H9 (cell line): ENCODE data around the gene CACNB4. TPM values are rescaled to one million over a fixed set of nuclear protein-coding genes. Genes with fewer than 3 reads are reported as not detected.

Experiments used
- DNase-seq: peaks from one replicate; pipeline ENCODE4 v3.0.0-alpha.2; 2017
- H2AFZ ChIP-seq: one replicate; pipeline ENCODE4 v1.6.1; 2013; ENCODE audit warnings: mild to moderate bottlenecking, low read length, control low read depth, moderate library complexity
- H2AK5ac ChIP-seq: 2 replicates; pipeline ENCODE4 v1.6.1; 2013; ENCODE audit warnings: low read length, control low read depth, mixed read lengths; ENCODE audit not compliant: insufficient read length
- H2BK120ac ChIP-seq: one replicate; pipeline ENCODE4 v1.6.1; 2013; ENCODE audit warnings: low read depth, mild to moderate bottlenecking, low read length, control low read depth, inconsistent platforms; ENCODE audit not compliant: poor library complexity, severe bottlenecking
- H2BK12ac ChIP-seq: 2 replicates; pipeline ENCODE4 v1.6.1; 2013; ENCODE audit warnings: low read length, control low read depth, mixed read lengths, low read depth; ENCODE audit not compliant: insufficient read length
- H2BK15ac ChIP-seq: 2 replicates; pipeline ENCODE4 v1.6.1; 2013; ENCODE audit warnings: low read depth, low read length, control low read depth
- H2BK20ac ChIP-seq: one replicate; pipeline ENCODE4 v1.6.1; 2013; ENCODE audit warnings: low read depth, mild to moderate bottlenecking, low read length, control low read depth, inconsistent platforms; ENCODE audit not compliant: poor library complexity, severe bottlenecking
- H2BK5ac ChIP-seq: 2 replicates; pipeline ENCODE4 v1.6.1; 2013; ENCODE audit warnings: low read length, control low read depth, mixed read lengths; ENCODE audit not compliant: insufficient read length
- H3K14ac ChIP-seq: 2 replicates; pipeline ENCODE4 v1.6.1; 2013; ENCODE audit warnings: low read length, control low read depth; ENCODE audit not compliant: insufficient read depth
- H3K18ac ChIP-seq: 2 replicates; pipeline ENCODE4 v1.6.1; 2013; ENCODE audit warnings: low read depth, mild to moderate bottlenecking, mixed read lengths, low read length, control low read depth; ENCODE audit not compliant: insufficient read length
- H3K23ac ChIP-seq: 2 replicates; pipeline ENCODE4 v1.6.1; 2013; ENCODE audit warnings: low read length, control low read depth, mixed read lengths, low read depth; ENCODE audit not compliant: insufficient read length
- H3K23me2 ChIP-seq: 2 replicates; pipeline ENCODE4 v1.6.1; 2013; ENCODE audit warnings: low read depth, mild to moderate bottlenecking, mixed read lengths, low read length, control low read depth; ENCODE audit not compliant: insufficient read length, poor library complexity, severe bottlenecking
- H3K27ac ChIP-seq: 2 replicates; pipeline ENCODE4 v1.5.1; 2013; ENCODE audit warnings: low read length, control low read depth, mixed read lengths, low read depth; ENCODE audit not compliant: insufficient read length
- H3K27me3 ChIP-seq: 2 replicates; pipeline ENCODE4 v1.6.1; 2013; ENCODE audit warnings: low read length, control low read depth, inconsistent platforms; ENCODE audit not compliant: insufficient read depth
- H3K4ac ChIP-seq: 2 replicates; pipeline ENCODE4 v1.6.1; 2013; ENCODE audit warnings: low read depth, mild to moderate bottlenecking, control low read depth, inconsistent platforms, low read length, moderate library complexity
- H3K4me1 ChIP-seq: 2 replicates; pipeline ENCODE4 v1.6.1; 2013; ENCODE audit warnings: low read length, control low read depth, inconsistent platforms; ENCODE audit not compliant: insufficient read depth
- H3K4me2 ChIP-seq: 2 replicates; pipeline ENCODE4 v1.6.1; 2013; ENCODE audit warnings: low read length, control low read depth, mixed read lengths; ENCODE audit not compliant: insufficient read length, insufficient read depth
- H3K56ac ChIP-seq: 2 replicates; pipeline ENCODE4 v1.6.1; 2013; ENCODE audit warnings: low read depth, mild to moderate bottlenecking, mixed read lengths, low read length, control low read depth; ENCODE audit not compliant: insufficient read length
- H3K79me1 ChIP-seq: 2 replicates; pipeline ENCODE4 v1.6.1; 2013; ENCODE audit warnings: low read depth, mild to moderate bottlenecking, moderate library complexity, low read length, control low read depth, inconsistent platforms; ENCODE audit not compliant: insufficient read depth, poor library complexity, severe bottlenecking
- H3K79me2 ChIP-seq: 2 replicates; pipeline ENCODE4 v1.6.1; 2013; ENCODE audit warnings: low read length, control low read depth, inconsistent platforms; ENCODE audit not compliant: insufficient read depth
- H3K9ac ChIP-seq: 2 replicates; pipeline ENCODE4 v1.6.1; 2013; ENCODE audit warnings: low read length, control low read depth, mixed read lengths; ENCODE audit not compliant: insufficient read length; ENCODE audit errors: extremely low read depth
- H3K9me3 ChIP-seq: one replicate; pipeline ENCODE4 v1.6.1; 2013; ENCODE audit warnings: low read depth, low read length, inconsistent platforms; ENCODE audit not compliant: control insufficient read depth
- H3T11ph ChIP-seq: one replicate; pipeline ENCODE4 v1.6.1; 2013; ENCODE audit warnings: mild to moderate bottlenecking, low read length, control low read depth, inconsistent platforms
- H4K20me1 ChIP-seq: one replicate; pipeline ENCODE4 v1.6.1; 2013; ENCODE audit not compliant: control insufficient read depth, insufficient read length, insufficient read depth
- H4K5ac ChIP-seq: 2 replicates; pipeline ENCODE4 v1.6.1; 2013; ENCODE audit warnings: low read depth, mild to moderate bottlenecking, mixed read lengths, low read length, control low read depth; ENCODE audit not compliant: insufficient read length
- H4K8ac ChIP-seq: replicated peaks from 2 replicates; pipeline ENCODE4 v1.6.1; 2013; ENCODE audit warnings: low read length, control low read depth, mixed read lengths, low read depth; ENCODE audit not compliant: insufficient read length
- H4K91ac ChIP-seq: 2 replicates; pipeline ENCODE4 v1.6.1; 2013; ENCODE audit warnings: low read depth, mild to moderate bottlenecking, moderate library complexity, mixed read lengths, low read length, control low read depth; ENCODE audit not compliant: insufficient read length
- H3K27ac Mint-ChIP-seq, 3 experiments: 2 replicates in 2 of 3; 3 replicates in 1 of 3; pipeline ENCODE4 v1.8.0; 2020 to 2021; ENCODE audit warnings: mixed read lengths in 3 of 3, mild to moderate bottlenecking in 1 of 3, moderate library complexity in 1 of 3
- H3K27me3 Mint-ChIP-seq: 2 replicates; pipeline ENCODE4 v1.8.0; 2021; ENCODE audit warnings: low read depth, mild to moderate bottlenecking, moderate library complexity, mixed read lengths
- H3K36me3 Mint-ChIP-seq, 3 experiments: 2 replicates in 2 of 3; 3 replicates in 1 of 3; pipeline ENCODE4 v1.8.0; 2020 to 2021; ENCODE audit warnings: low read depth in 3 of 3, mixed read lengths in 3 of 3; ENCODE audit not compliant: insufficient read depth in 1 of 3
- H3K4me1 Mint-ChIP-seq, 2 experiments: 2 replicates each; pipeline ENCODE4 v1.8.0; 2020; ENCODE audit warnings: mixed read lengths in 2 of 2
- H3K4me3 Mint-ChIP-seq, 2 experiments: 2 replicates in 1 of 2; 3 replicates in 1 of 2; pipeline ENCODE4 v1.8.0; 2020 to 2021; ENCODE audit warnings: mild to moderate bottlenecking in 2 of 2, mixed read lengths in 2 of 2, moderate library complexity in 1 of 2
- H3K9me3 Mint-ChIP-seq, 2 experiments: 2 replicates in 1 of 2; 3 replicates in 1 of 2; pipeline ENCODE4 v1.8.0; 2020; ENCODE audit warnings: mild to moderate bottlenecking in 2 of 2, mixed read lengths in 2 of 2, moderate library complexity in 1 of 2
- WGBS: extraction: QIAGEN DNeasy Blood & Tissue Kit; methylation state at CpG from one replicate; pipeline ENCODE4 v1.1.7; 2013; ENCODE audit warnings: missing lambda C conversion rate, low lambda C conversion rate, mixed read lengths; ENCODE audit not compliant: insufficient read length; ENCODE audit errors: extremely low coverage; 5-methylcytosine and 5-hydroxymethylcytosine counted together
- total RNA-seq: library from RNA; stranded (reverse); gene quantifications from 2 replicates; pipeline ENCODE4 v1.2.1, GENCODE V29; 2021
- TF ChIP-seq, protein P1 (sequence below): fragments of 200-600 bp; sonication (generic); conservative IDR thresholded peaks from 3 replicates; pipeline ENCODE4 v1.8.0; 2021; ENCODE audit warnings: antibody characterized with exemption, mild to moderate bottlenecking

Gene CACNB4
- total RNA-seq, 1 experiment from 2014 or later: 1.4 TPM

DNA sequence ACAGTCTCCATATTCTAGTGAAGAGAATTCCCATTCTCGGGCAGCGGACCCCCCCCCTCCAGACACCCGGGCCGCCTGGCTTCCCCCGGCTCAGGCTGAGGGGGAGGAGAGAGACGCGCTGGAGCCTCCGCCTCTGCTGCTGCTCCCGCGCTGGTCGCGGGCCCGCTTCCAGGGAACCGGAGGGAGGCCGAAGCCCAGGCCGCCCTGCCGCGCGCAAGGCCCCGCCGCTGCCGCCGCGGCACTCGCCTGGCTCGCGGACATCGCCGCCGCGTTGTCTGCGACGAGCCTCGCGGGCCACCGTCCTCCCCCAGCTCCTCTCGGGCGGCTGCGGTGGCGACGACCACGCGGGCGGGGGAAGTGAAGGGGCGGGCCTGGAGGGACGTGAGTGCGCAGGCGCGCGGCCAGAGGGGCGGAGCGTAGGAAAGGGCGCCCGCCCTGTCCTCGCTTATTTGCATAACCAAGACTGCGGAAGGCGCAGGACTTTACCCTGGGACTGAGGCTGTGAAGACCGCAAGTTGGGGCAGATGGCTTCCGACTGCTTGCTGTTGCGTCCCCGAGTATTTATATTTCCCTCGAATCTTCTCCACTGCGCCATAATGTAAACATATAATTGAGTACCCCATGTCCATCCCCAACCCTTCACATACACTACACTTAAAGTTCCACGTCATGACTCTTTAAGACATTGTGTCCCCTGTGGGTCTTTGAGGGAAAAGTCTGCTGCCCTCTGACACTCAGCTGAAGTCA, 270.5 kb downstream of the CACNB4 start, which contains the start of gene ARL5A:
ARL5A (minus strand) TSS at position 279 of the 747 bp plus-strand sequence; CDS start at position 34, 245 bp downstream.
- peaks cover 51 to 52% of the 10 kb centered on the region in 2 experiments for H3K4me1 Mint-ChIP-seq
- Histone ChIP-seq H2BK5ac (no peak within 1 kb of the TSS), H4K8ac (no peak within 1 kb of the TSS), H4K91ac (no peak within 1 kb of the TSS), H3K23ac (no peak within 1 kb of the TSS), H3K9me3 (no peaks in the 10 kb centered on the region), H2BK12ac (no peak within 1 kb of the TSS), H3K27me3 (no peaks in the 10 kb centered on the region), H4K20me1 (no peaks in the 10 kb centered on the region), H3K4me1 (peaks cover 8% of the 10 kb centered on the region; the same call in 1 of the 2 replicates), H4K5ac (no peak within 1 kb of the TSS), H3K56ac (no peak within 1 kb of the TSS), H2BK120ac (no peak within 1 kb of the TSS), H3K23me2 (no peaks in the 10 kb centered on the region), H3K4me2 (peak within 1 kb of the TSS; percentile 76), H2AK5ac (no peak within 1 kb of the TSS), H3K9ac (peak within 1 kb of the TSS; percentile 54), H2BK20ac (no peak within 1 kb of the TSS), H3K27ac (no peak within 1 kb of the TSS), H3T11ph (no peak within 1 kb of the TSS), H3K18ac (peak within 1 kb of the TSS; percentile 3), H3K4ac (no peak within 1 kb of the TSS), H3K79me2 (peaks cover 31% of the 10 kb centered on the region), H2AFZ (no peak within 1 kb of the TSS), H3K79me1 (no peaks in the 10 kb centered on the region), H3K14ac (peak within 1 kb of the TSS; percentile 84), H2BK15ac (no peak within 1 kb of the TSS)
- no peaks in the 10 kb centered on the region for H3K36me3 Mint-ChIP-seq
- TF ChIP-seq, protein P1, sequence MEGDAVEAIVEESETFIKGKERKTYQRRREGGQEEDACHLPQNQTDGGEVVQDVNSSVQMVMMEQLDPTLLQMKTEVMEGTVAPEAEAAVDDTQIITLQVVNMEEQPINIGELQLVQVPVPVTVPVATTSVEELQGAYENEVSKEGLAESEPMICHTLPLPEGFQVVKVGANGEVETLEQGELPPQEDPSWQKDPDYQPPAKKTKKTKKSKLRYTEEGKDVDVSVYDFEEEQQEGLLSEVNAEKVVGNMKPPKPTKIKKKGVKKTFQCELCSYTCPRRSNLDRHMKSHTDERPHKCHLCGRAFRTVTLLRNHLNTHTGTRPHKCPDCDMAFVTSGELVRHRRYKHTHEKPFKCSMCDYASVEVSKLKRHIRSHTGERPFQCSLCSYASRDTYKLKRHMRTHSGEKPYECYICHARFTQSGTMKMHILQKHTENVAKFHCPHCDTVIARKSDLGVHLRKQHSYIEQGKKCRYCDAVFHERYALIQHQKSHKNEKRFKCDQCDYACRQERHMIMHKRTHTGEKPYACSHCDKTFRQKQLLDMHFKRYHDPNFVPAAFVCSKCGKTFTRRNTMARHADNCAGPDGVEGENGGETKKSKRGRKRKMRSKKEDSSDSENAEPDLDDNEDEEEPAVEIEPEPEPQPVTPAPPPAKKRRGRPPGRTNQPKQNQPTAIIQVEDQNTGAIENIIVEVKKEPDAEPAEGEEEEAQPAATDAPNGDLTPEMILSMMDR: peak; percentile 12; the same call in 1 of the 3 replicates
- peak; percentile 96 for DNase-seq
- H3K27me3 Mint-ChIP-seq: no peaks in the 10 kb centered on the region
- no peaks in the 10 kb centered on the region for H3K9me3 Mint-ChIP-seq
- WGBS: no CpG with 5 or more reads among the region's 64 CpGs
- peak within 1 kb of the TSS; percentile 93 to 98 for H3K4me3 Mint-ChIP-seq
- peak within 1 kb of the TSS; percentile 28 to 95 (median 89); a peak in 6 of 7 replicates for H3K27ac Mint-ChIP-seq
